Subcutaneous adipose tissue (tissue), 4 donors: ENCODE results near the gene TBL3. TPM values are rescaled to one million over a fixed set of nuclear protein-coding genes. Genes with fewer than 3 reads are reported as not detected.

Source experiments
- total RNA-seq, 4 donors: library from RNA; depleted of rRNA; stranded (reverse); fragments of >200 nt; gene quantifications; one replicate each; pipeline ENCODE4 v1.1.0, GENCODE V29; 2016
- TF ChIP-seq, protein P1 (sequence below): fragments of 450-650 bp; IDR thresholded peaks from one replicate; pipeline ENCODE4 v1.5.1; 2016; ENCODE audit warnings: low read depth, mild to moderate bottlenecking, control low read depth, antibody characterized with exemption, moderate library complexity

The TBL3 gene
- total RNA-seq, 4 donors from 2014 or later = 20.9 to 30.6 (median 26.6) TPM

DNA sequence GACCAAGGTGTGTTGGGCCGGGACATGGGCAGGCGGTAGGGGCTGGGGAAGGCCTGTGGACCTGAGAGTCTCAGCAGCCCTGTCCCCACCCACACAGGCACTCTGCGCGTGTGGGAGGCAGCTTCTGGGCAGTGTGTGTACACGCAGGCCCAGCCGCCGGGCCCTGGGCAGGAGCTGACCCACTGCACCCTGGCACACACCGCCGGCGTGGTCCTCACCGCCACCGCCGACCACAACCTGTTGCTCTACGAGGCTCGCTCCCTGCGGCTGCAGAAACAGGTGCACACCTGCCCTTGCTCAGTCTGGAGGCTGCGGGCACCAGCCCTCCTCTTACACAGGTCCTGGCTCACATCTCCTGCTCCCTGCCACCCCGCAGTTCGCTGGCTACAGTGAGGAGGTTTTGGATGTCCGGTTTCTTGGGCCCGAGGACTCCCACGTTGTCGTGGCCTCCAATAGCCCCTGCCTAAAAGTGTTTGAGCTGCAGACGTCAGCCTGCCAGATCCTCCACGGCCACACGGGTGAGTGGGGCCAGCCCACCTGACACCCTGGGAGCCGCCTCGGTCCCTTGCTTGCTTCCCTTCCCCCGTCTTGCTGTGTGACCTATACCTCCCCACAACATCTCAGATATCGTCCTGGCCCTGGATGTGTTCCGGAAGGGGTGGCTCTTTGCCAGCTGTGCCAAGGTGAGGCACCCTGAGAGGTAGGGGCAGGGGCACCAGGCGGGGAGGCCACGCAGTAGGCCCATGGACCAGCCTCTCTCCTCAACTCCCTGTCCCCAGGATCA is 3.8 kb downstream of the TBL3 start:
- TF ChIP-seq, protein P1, sequence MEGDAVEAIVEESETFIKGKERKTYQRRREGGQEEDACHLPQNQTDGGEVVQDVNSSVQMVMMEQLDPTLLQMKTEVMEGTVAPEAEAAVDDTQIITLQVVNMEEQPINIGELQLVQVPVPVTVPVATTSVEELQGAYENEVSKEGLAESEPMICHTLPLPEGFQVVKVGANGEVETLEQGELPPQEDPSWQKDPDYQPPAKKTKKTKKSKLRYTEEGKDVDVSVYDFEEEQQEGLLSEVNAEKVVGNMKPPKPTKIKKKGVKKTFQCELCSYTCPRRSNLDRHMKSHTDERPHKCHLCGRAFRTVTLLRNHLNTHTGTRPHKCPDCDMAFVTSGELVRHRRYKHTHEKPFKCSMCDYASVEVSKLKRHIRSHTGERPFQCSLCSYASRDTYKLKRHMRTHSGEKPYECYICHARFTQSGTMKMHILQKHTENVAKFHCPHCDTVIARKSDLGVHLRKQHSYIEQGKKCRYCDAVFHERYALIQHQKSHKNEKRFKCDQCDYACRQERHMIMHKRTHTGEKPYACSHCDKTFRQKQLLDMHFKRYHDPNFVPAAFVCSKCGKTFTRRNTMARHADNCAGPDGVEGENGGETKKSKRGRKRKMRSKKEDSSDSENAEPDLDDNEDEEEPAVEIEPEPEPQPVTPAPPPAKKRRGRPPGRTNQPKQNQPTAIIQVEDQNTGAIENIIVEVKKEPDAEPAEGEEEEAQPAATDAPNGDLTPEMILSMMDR = no peak

DNA sequence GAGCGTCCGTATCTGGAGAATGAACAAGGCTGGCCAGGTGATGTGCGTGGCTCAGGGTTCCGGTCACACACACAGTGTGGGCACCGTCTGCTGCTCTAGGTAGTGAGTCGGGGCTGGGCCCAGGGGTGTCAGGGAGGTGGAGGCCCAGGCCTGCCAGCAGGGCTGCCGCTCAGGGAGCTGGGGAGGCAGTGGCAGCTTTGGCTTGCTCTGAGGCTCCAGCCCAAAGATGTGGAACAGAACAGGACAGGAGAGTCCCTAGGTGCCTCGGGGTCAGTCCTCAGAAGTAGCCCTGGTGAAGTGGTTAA is 4.3 kb downstream of the TBL3 start:
- TF ChIP-seq, protein P1 = no peak

GRCh38 chr16:1976951-1977874 is 5.4 kb downstream of the TBL3 start:
- TF ChIP-seq, protein P1 = no peak

- TF ChIP-seq, protein P1 = no peak
These were observed 6.0 kb downstream of the TBL3 start for GRCh38 chr16:1977875-1978268.

- TF ChIP-seq, protein P1 = no peak
These were observed 6.7 kb downstream of the TBL3 start for GRCh38 chr16:1978476-1979120.

DNA sequence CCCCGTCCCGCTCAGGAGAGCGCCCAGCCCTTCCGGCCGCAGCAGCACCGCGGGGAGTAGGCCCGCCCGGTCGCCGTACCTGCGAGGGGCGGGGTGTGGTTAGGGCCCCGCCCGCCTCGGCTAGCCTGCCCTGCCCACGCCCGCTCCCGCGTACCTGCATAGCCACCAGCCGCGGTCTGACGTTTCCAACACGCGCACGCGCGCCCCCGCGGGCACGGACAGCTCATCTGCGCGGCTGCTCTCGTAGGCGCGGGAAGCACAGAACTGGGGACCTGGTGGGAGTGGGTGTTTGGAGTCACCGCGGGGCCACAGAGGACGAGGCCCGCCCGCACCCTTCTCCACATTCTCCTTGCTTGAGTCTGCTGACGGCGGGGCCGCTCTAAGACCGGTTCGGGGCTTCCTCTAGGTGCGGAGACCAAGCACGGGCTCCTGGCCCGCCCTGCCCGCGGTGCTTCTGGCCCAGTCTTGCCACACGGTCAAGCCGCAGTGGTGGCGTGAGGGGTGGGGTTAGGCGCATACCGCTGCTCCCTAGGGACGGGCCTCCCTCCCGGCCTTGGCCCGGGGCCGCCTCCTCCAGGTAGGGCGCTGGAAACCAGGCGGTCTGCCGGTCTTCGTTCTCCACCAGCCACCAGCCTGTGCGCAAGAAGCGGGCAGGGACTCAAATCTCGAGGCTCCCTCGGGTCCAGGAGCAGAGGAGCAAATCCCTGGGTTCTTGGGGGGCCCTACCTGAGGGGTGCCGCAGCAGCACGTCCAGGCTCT is 7.6 kb downstream of the TBL3 start:
- TF ChIP-seq, protein P1 = no peak
